ELF-1 (cell line): Measurements from ENCODE around the gene PNPLA7.
"Not testable (repeated sequence)": the region's sequence is repeated elsewhere in the genome, so short reads cannot be mapped to it uniquely, and the experiment has no call there.

Experiments used
- DNase-seq: peaks from one replicate; pipeline ENCODE4 v3.0.0-alpha.2; 2016; ENCODE audit warnings: low read depth, low spot score

PNPLA7 gene

GRCh38 chr9:137515338-137515724 is 34.9 kb downstream of the PNPLA7 start:
- no peak for DNase-seq

GRCh38 chr9:137514691-137515337 is 35.4 kb downstream of the PNPLA7 start:
- DNase-seq = no peak

- DNase-seq = not testable (repeated sequence)
These were observed 36.2 kb downstream of the PNPLA7 start for GRCh38 chr9:137513801-137514570.

DNA sequence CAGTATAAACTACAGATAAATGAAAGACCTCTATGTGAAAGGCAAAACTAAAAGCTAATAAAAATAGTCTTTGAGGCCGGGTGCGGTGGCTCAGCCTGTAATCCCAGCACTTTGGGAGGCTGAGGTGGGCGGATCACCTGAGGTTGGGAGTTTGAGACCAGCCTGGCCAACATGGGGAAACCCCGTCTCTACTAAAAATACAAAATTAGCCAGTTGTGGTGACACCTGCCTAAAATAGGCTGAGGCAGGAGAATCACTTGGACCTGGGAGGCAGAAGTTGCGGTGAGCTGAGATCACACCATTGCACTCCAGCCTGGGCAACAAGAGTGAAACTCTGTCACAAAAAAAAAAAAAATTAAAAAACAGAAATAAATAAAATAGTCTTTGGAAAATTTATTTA is 37.1 kb downstream of the PNPLA7 start:
- not testable (repeated sequence) for DNase-seq

DNA sequence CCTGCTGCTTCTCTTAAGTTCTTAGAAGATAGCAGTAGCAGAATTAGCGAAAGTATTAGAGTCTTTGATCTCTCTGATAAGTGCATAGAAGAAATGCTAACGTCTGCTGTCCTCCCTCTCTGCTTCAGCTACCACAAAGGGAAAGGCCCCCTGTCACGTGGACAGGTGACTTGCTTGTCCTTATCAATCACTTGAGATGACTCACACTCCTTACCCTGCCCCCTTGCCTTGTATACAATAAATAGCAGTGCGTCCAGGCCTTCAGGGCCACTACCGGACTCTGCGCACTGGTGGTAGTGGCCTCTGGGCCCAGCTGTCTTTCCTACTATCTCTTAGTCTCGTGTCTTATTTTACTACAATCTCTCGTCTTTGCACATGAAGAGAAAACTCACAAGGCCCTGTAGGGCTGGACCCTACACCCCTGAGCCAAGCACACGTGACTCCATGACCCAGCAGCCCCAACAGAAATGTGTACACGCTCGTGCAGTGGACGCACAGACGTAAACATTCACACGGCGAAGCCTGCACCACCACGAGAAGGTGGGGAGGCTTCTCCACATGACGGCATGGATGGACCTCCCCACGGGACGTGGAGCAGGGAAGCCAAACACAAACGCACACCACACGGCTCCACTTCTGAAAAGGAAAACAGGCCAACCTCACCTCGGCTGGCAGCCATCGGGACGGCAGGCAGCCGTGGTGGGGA is 38.3 kb downstream of the PNPLA7 start:
- DNase-seq = no peak

DNA sequence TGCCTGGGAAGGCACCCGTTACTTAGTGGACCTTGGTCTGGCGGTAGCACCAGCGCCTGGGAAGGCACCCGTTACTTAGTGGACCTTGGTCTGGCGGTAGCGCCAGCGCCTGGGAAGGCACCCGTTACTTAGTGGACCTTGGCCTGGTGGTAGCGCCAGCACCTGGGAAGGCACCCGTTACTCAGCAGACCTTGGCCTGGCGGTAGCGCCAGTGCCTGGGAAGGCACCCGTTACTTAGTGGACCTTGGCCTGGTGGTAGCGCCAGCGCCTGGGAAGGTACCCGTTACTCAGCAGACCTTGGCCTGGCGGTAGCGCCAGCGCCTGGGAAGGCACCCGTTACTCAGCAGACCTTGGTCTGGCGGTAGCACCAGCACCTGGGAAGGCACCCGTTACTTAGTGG is 39.1 kb downstream of the PNPLA7 start:
- DNase-seq = not testable (repeated sequence)

GRCh38 chr9:137509198-137509597 is 41.0 kb downstream of the PNPLA7 start:
- DNase-seq = no peak

DNA sequence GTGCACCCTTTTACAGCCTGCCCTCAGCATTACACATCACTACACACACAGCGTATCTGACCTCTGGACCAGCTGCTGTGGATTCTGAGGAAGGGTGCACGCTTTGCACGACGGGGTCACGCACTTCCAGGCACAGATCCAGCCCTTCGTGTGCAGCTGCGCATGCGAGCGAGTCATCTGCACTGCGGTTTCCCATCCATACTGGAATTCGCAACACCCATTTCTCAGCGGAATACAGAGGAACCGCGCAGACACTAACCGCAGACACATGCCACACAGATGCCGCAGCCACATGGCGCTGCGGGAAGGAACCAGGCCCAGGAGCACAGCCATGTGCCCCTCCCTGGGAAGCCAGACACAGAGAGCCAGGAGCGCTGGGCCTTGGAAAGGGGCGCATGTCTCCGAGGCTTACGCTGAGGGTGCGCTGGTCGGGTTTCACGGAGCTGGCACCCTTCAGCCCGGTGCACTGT is 43.5 kb downstream of the PNPLA7 start:
- DNase-seq = no peak

DNA sequence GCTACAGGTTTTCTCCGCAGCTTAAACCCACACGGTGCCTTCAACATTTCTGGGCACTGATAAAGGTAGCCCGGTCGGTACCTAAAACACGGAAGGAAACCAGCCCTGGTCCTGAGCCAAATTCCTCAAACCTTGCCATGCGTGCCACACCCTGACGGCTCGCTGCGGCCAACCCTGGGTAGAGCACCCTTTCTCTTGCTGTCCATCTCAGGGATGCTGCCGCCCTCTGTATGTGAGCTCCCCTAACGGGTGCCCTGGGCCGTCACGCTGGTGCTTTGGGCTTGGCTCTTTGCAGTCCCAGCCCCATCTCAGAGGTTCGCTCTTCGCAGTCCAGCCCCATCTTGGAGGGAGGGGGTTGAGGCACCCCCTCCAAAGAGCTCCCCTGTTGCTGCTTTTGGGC is 43.9 kb downstream of the PNPLA7 start:
- DNase-seq = no peak

DNA sequence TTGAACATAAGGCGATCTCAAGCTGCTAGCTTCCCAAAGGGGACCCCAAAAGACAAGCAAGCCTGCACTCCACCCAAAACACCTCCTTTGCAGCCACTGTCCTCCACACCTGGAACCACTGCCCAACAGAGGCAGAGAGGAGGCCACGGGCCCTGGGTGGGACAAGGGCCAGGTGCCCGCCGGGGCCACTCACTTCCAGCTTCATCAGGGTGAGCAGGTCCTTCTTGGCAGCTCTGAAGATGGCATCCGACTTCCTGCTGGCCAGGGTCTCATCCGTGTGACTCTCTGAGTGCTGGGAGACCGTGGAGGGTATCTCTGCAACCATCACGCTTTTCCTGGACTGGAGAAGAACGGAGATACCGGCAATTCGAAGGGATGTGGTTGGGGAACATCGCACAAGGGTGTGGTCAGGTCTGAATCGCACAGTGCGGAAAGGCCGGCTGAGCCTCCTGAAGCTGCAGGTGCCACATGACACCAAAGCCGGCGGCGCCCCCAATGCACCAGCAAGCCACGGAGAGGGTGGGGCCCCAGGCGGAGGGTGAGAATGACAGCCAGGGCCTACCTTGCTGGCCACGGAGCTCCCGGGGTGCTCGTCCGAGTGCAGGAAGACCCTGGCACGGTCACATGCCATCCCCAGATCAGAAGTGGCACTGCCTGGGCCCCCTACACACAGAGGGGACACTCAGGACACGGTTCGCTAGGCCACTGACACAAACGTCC is 44.6 kb downstream of the PNPLA7 start:
- no peak for DNase-seq

GRCh38 chr9:137504432-137504777 is 45.8 kb downstream of the PNPLA7 start:
- no peak for DNase-seq

GRCh38 chr9:137502008-137502911 is 47.9 kb downstream of the PNPLA7 start:
- peak; percentile 79 for DNase-seq

DNA sequence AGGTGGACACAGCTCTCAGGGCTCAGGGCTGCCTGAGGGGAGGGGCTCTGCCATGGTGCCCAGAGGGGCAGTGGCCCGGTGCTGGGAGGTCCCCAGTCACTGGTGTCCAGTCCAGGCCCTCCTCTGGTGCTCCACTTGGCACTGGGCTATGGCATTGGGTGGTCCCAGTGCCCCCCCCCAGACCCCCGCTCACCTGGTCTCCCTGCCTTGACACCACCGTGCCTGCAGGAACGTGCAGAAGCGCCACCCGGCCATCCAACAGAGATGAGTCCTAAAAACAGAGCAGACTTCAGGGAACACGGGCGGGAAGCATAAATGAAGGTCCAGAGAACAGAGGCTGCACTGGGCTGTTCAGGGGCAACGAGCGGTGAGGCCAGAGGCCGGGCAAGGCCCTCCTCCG is 48.7 kb downstream of the PNPLA7 start:
- DNase-seq = no peak

- DNase-seq = no peak
These were observed 49.4 kb downstream of the PNPLA7 start for GRCh38 chr9:137500666-137501397.

DNA sequence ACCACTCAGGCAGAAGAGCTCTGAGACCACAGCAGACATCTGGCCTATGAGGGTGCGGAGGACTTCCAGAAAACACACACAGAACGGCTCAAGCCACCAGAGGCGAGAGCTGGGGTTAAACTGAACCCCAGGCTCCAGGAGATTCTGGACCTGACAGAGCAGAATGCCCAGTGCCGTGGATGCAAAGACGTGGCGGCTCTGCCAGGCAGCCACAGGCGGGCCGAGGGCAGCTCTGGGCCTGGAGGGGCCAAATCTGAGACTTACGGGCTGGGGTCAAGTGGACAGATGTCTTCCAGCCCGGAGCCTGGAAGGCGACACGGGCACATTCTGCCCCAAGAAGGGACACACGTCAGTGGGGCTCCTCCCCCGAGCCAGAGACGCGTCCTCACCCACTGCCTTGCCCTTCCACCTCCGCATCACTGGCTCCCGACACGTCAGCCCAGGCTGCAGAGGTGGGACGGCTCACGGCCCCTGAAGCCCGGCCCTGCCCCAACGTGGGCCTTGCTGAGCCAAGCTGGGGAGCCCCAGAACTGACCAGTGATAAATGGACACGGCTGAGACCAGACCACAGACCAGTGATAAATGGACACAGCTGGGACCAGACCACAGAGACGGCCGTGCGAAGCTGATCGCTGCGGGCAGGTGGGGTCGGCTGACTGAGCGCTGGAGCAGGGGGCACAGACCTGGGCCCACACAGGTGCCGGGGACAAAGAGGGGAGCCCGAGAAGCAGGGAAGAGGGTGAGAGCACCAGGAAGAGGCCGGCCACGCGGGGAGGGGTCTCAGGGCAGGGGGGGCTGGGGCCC is 50.1 kb downstream of the PNPLA7 start:
- no peak for DNase-seq

GRCh38 chr9:137499416-137499815 is 50.8 kb downstream of the PNPLA7 start:
- DNase-seq = no peak

- DNase-seq = no peak
These were observed 51.5 kb downstream of the PNPLA7 start for GRCh38 chr9:137498720-137499150.

DNA sequence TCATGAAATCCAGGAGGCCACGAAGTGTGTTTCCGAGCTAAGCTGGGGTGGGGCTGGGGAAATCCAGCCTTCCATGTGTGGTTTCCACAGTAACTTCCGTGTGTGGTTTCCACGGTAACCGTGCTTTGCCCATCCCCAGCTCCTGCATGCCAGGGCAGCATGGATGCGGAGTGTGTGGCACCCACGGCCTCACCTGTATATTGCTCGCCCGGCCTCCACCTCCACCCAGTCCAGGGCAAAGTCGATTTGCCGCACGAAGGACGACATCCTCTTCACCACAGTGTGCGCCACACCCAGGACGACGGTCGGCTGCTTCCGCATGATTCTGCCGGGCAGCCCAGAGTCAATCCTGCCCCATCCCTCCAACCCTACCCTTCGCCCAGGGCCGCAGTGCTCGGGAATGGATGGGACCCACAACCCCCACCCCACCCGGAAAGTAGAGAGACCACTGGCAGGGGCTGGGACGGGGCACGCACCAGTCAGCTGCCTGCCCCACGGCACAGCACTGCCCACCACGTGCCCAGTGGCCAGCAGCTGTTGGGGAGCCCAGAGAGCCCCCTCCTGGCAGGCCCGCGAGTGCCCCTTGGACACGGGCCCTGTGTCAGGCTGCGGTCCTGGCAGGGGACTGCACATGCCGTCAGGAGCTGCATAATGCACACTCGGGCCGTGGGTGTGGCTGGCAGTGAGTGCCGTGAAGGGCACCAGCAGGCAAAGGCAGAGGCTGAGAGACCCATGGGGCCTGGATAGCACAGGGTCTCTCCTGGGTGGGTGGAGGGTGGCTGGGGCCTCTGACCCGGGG is 52.1 kb downstream of the PNPLA7 start:
- DNase-seq = no peak
